Right ventricle myocardium superior (tissue), 1 donor: Measurements from ENCODE around the gene HSPB9. TPM values are rescaled to one million over a fixed set of nuclear protein-coding genes. Genes with fewer than 3 reads are reported as not detected.
"Not testable (repeated sequence)": the region's sequence is repeated elsewhere in the genome, so short reads cannot be mapped to it uniquely, and the experiment has no call there.

ENCODE experiments used
- ATAC-seq: fragments of 200-7000 bp; cut with Tn5 transposase; one replicate; pipeline ENCODE4 v1.9.1; 2020; ENCODE audit warnings: mild to moderate bottlenecking; ENCODE audit not compliant: poor library complexity
- DNase-seq: peaks from one replicate; pipeline ENCODE4 v3.0.0-alpha.2; 2020
- intact Hi-C: fragments of 100-400 bp; cut with DNase I; formaldehyde crosslinking; loops from one replicate; pipeline ENCODE4 v1.11.2; 2022
- total RNA-seq: library from RNA; stranded (reverse); fragmentation: NEBNext Ultra II Directional; extraction: Animal tissue kit (Norgen Biotek cat#: 25700); gene quantifications from one replicate; pipeline ENCODE4 v1.2.1, GENCODE V29; 2021
- donor health status: DM: no; HTN: yes; CAD: no; lungs with severe emphysema.

The HSPB9 gene
- total RNA-seq, 1 donor from 2014 or later: 0.11 TPM

GRCh38 chr17:42133461-42134041 lies 10.9 kb downstream of the HSPB9 start:
- no peak for DNase-seq
- no peak for ATAC-seq

DNA sequence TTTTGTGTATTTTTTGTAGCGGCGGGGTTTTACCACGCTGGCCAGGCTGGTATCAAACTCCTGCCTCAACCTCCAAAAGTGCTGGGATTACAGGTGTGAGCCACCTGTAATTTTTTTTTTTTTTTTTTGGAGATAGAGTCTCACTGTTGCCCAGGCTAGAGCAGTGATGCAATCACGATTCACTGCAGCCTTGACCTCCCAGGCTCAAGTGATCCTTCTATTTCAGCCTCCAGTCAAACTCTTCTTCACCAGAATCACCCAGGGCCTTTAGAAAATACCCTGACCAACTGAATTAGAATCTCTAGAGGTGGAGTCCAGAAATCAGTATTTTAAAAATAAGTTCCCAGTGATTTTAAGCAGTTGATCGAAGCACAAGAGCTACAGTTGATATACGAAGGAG lies 12.5 kb downstream of the HSPB9 start:
- DNase-seq (no peak), ATAC-seq (no peak)
- intact Hi-C loops: no loop called here

More at GRCh38 chr17:42133461-42134041, 10.9 kb downstream of the HSPB9 start:
- intact Hi-C loops: no loop called here

- ATAC-seq (peak; percentile 83), DNase-seq (peak; percentile 80)
- intact Hi-C loops: no loop called here
These were observed 13.4 kb downstream of the HSPB9 start for GRCh38 chr17:42135664-42136653.

- intact Hi-C loops: no loop called here
- ATAC-seq (no peak), DNase-seq (no peak)
These were observed 14.0 kb downstream of the HSPB9 start for GRCh38 chr17:42136654-42137051.

DNA sequence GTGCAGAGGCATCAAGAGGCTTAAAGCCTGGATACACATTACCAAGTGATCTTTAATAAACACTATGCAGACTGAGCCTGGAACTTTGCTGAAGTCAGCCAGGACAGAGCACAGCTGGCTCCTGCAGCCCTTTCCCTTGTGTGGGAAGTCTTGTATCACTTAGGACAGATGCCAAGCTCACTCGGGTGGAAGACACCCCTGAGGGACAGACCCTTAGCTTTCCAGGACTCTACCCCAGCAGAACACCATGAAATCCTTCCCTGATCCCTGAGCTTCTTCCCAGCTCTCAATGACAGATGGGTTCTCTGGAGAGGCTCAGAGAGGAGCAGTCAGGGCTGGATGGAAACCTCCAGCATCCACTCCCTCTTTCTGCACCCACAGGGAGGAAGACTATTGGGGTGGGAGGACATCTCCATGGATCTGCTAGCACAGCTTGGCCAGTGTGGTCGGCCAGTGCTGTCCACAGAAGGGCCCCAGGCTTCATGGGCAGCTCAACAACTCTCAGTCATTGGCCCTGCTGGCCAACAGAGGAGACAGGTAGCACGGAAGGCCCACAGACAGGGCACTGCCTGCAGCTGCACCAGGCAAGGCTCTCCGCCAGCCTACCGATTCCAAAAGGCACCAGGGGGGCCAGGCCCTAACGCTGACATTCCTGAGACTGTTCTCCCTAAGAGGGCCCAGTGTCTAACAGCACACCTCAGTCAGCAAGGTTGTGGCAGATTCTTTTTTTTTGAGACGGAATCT lies 16.3 kb downstream of the HSPB9 start:
- intact Hi-C loops: no loop called here
- ATAC-seq: peak; percentile 6
- DNase-seq: no peak

- intact Hi-C loops, DNase-seq, ATAC-seq: not testable (repeated sequence)
These were observed 18.1 kb downstream of the HSPB9 start for GRCh38 chr17:42140690-42141089.

DNA sequence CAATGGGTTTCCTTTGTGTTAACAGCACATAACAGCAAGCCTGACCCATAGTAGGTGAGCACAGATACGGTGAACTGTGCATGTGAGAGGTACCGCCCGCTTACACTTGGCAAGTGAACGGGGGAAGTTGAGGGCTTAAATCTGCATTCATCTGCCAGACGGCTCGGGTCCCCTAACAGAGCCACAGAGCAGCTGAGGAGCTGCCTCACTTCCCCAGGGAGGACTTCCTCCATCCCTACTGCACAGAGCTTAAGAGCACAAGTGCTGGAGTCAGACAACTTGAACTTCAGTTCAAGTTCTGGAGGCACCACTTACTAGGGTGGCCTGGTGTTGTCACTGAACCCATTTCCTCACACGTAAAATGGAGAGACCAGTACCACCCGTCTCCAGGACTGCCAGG lies 18.8 kb downstream of the HSPB9 start:
- ATAC-seq: no peak
- intact Hi-C loops: no loop called here
- DNase-seq: no peak

DNA sequence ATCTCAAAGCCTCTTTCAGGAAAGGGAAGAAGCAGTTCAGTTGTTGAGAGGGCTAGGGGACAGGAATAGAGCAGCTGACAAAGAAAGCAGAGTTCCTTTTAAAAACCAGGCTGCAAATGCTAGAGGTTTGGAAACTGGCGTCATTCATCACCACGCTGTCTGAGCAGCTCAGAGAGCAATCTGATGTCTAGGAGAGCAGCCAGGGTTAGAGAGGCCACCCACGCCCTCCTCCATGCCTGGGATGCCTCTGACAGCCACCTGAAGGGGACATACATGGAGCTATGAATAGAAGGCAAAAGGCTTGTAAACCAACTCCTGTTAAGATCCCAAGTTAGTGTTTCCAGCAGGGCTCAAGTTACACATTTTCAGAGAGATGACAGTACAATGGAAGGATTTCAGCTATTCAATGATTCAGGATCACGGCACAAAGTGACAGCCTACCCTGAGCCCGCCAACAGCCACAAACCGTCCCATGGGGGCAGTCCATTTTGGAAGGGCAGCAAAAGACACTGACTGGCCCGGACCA lies 19.8 kb downstream of the HSPB9 start:
- no peak for DNase-seq
- intact Hi-C loops: no loop called here
- peak; percentile 69 for ATAC-seq

- intact Hi-C loops, DNase-seq, ATAC-seq: not testable (repeated sequence)
These were observed 20.5 kb downstream of the HSPB9 start for GRCh38 chr17:42143138-42143537.

DNA sequence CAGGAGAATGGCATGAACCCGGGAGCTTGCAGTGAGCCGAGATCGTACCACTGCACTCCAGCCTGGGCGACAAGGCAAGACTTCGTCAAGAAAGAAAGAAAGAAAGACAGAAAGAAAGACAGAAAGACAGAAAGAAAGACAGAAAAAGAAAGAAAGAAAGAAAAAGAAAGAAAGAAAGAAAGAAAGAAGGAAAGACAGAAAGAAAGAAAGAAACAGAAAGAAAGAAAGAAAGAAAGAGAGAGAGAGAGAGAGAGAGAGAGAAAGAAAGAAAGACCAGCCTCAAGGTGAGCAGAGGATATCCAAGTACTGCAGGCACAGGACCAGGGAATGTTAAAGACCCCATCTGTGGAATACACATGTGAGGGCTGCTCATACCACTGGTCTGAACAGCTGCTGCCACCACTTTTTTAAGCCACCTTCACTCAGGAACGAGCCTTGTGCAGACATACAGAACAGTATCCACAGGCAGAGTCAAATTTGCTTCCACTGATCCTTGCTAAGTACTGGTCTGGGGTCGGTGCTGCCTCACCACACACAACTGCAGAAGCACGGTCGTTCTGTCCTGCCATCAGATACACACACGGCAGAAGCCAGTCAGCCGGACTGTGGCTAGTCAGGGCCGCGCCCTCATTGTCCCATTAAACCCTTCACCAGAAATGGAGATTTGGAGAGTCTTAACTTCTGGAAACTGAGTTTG lies 24.5 kb downstream of the HSPB9 start:
- intact Hi-C loops: no loop called here
- DNase-seq (no peak), ATAC-seq (no peak)

DNA sequence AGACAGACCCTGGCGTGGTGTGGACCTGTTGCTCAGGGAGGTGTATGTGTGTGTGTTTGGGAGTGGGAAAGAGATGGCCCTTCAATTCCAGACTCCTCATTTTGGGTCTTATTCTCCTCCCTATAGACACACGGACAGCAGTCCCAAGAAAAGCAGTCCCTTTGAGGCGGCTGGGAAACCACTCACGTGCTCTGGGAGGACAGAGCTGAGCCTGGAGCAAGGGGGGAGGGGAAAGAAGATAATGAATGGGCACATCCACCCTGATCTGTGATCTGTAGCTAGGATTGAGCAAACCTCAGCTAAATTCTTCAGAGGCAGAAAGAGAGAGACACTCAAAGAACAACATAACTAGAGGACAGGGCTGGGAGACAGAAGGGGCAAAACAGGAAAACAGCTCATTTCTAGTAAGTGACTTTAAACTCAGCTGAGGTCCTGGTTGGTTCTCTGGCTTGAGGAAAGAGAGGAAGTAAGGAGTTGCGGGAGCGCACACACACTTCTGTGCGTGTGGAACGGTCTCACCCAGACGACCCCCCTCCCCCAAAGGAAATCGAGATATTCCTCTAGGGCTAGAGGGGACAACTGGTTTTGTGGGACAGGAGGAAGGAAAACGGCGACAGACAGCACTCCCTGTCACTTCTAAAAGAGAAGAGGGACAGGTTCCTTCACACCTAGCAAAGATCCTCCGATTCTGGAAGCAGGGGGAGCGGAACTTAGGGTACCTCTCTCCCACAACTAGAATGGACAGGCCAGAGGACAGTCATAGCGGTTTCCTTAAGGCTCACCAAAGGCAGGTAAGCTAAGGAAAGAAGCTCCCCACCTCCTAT lies 31.5 kb downstream of the HSPB9 start:
- DNase-seq: no peak
- ATAC-seq: no peak
- intact Hi-C loops: no loop called here

DNA sequence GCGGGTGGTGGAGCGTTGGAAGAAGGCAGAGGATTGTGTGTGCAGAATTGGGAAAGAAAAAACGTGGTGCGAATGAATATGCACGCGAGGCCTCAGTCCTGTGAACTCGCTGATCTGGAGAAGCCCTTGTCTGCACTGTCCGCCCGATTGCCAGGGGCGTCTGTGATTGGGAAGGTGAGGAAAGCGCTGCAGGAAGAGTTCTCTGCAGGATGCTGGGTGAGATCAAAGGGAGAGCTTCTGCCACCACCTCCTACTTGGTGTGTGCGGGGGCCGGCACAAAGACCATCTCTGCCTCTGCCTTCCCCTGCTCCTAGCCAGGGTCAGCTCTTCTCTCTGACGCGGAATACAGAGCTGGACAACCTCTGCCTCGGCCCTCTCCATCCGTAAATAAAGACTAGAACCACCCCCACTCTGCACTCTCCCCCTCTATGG lies 33.0 kb downstream of the HSPB9 start:
- intact Hi-C loops: no loop called here
- no peak for DNase-seq
- ATAC-seq: no peak

- ATAC-seq (no peak), DNase-seq (no peak)
- intact Hi-C loops: no loop called here
These were observed 37.4 kb downstream of the HSPB9 start for GRCh38 chr17:42159796-42160530.

GRCh38 chr17:42160531-42160910 lies 37.9 kb downstream of the HSPB9 start:
- intact Hi-C loops: no loop called here
- DNase-seq (no peak), ATAC-seq (no peak)

- intact Hi-C loops: no loop called here
- DNase-seq (no peak), ATAC-seq (no peak)
These were observed 40.5 kb downstream of the HSPB9 start for GRCh38 chr17:42163113-42163512.

DNA sequence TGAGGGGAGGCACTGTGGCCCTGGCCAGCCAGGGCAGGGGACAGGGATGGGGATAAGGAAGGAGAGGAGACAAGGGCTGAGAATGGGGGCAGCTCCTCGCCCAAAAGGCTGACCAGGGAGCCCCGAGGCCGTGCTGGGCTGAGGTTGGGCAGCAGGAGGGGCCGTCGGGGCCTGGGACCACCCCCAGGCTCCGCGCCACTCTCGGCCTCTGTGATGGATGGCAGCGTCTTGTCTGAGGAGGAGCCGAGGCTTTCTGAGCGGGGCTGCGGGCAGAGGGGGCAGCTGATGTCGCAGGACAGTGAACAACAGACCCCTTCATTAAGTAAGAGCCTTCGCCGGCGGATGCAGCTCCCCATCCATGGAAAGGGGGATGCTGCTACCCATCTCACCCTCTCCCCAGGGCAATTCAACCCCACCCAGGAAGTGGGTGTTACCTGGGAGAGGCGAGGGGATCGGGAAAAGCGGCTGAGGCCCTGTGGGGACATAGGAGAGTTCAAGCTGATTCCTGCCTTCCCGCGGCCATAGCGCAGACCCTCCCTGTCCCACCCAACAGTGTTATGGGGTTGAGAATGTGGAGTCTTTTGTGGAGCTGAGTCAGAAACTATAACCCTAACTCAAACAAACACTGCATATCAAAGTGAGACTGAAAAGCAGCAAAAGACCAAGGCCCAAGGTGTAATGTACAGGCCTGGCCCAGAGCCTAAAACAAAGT lies 41.2 kb downstream of the HSPB9 start:
- ATAC-seq: no peak
- intact Hi-C loops: no loop called here
- no peak for DNase-seq

GRCh38 chr17:42165751-42166150 lies 43.1 kb downstream of the HSPB9 start:
- intact Hi-C loops: no loop called here
- ATAC-seq: no peak
- no peak for DNase-seq
